AML-193 (cell line): Measurements from ENCODE around the gene PLCL2.
"Not testable (repeated sequence)": the region's sequence is repeated elsewhere in the genome, so short reads cannot be mapped to it uniquely, and the experiment has no call there.

Source experiments
- DNase-seq, 2 experiments: peaks; one replicate each; lab custom pipeline; 2025; lab: John Stamatoyannopoulos, UW

The PLCL2 gene

GRCh38 chr3:17076940-17077605, 192.3 kb downstream of the PLCL2 start:
- no peak for DNase-seq

GRCh38 chr3:17077606-17078005, 192.9 kb downstream of the PLCL2 start:
- no peak for DNase-seq

GRCh38 chr3:17078926-17079465, 194.2 kb downstream of the PLCL2 start:
- DNase-seq, result no peak

GRCh38 chr3:17079933-17080332, 195.2 kb downstream of the PLCL2 start:
- no peak for DNase-seq

GRCh38 chr3:17081520-17081919, 196.8 kb downstream of the PLCL2 start:
- DNase-seq, result no peak

- no peak for DNase-seq
These were observed 202.8 kb downstream of the PLCL2 start for GRCh38 chr3:17087509-17087908.

GRCh38 chr3:17088017-17088416, 203.3 kb downstream of the PLCL2 start:
- DNase-seq, result no peak

- DNase-seq, result no peak
These were observed 204.0 kb downstream of the PLCL2 start for GRCh38 chr3:17088602-17089313.

- DNase-seq, result no peak
These were observed 204.6 kb downstream of the PLCL2 start for GRCh38 chr3:17089314-17089700.

GRCh38 chr3:17090280-17090983, 205.7 kb downstream of the PLCL2 start:
- DNase-seq, result no peak

- DNase-seq, result no peak
These were observed 207.3 kb downstream of the PLCL2 start for GRCh38 chr3:17091910-17092582.

GRCh38 chr3:17092583-17092933, 207.8 kb downstream of the PLCL2 start:
- DNase-seq, result peak in 1 of 2 experiments; percentile 7

GRCh38 chr3:17094551-17094950, 209.8 kb downstream of the PLCL2 start:
- DNase-seq, result no peak

GRCh38 chr3:17103579-17103978, 218.8 kb downstream of the PLCL2 start:
- no peak for DNase-seq

GRCh38 chr3:17106801-17107200, 222.0 kb downstream of the PLCL2 start:
- not testable (repeated sequence) for DNase-seq

GRCh38 chr3:17110660-17111396, 226.1 kb downstream of the PLCL2 start:
- no peak for DNase-seq

GRCh38 chr3:17111586-17111985, 226.8 kb downstream of the PLCL2 start:
- DNase-seq, result no peak

- DNase-seq, result no peak
These were observed 230.4 kb downstream of the PLCL2 start for GRCh38 chr3:17115186-17115585.

- DNase-seq, result no peak
These were observed 231.3 kb downstream of the PLCL2 start for GRCh38 chr3:17116007-17116600.

- DNase-seq, result no peak
These were observed 234.0 kb downstream of the PLCL2 start for GRCh38 chr3:17118771-17119170.
